HL-60/S4 treated with retinoic acid at 250 ng/mL for 4 days and 3 days (cell line): Measurements from ENCODE around the gene ALAS1.

Experiments used
- in situ Hi-C: fragments of 300-500 bp; cut with MboI; formaldehyde crosslinking; loops from 2 replicates; pipeline ENCODE4 v1.7.0; 2022; ENCODE audit warnings: low sequenced_read_pairs

The ALAS1 gene

GRCh38 chr3:52247409-52248164 is 49.6 kb downstream of the ALAS1 start:
- in situ Hi-C loops = loop anchor here (25.0 kb wide), 1 partner anchor 90 kb away; no protein-coding TSS in a partner anchor

DNA sequence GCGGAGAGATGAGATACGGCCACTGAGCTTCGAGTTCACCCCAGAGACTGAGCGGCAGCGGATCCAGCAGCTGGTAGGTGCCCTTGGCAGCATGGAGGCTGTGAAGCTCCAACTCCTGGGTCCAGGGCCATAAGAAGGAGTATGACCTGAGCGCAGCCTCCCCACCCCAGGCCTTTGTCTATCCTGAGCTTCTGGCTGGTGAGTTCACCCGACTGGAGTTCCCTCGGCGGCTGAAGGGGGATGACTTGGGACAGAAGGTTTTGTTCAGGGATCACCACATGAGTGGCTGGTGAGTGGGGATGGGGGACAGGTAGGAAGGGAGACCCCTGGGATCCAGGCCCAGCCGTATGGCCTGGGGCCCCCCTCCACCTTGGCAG is 50.2 kb downstream of the ALAS1 start:
- in situ Hi-C loops = loop anchor here (25.0 kb wide), 1 partner anchor 89 kb away; no protein-coding TSS in a partner anchor

GRCh38 chr3:52248816-52249547 is 51.0 kb downstream of the ALAS1 start:
- in situ Hi-C loops = loop anchor here (25.0 kb wide), 1 partner anchor 88 kb away; no protein-coding TSS in a partner anchor

- in situ Hi-C loops = loop anchor here (25.0 kb wide), 1 partner anchor 88 kb away; no protein-coding TSS in a partner anchor
These were observed 51.7 kb downstream of the ALAS1 start for GRCh38 chr3:52249683-52250082.

GRCh38 chr3:52250122-52250521 is 52.2 kb downstream of the ALAS1 start:
- in situ Hi-C loops = no loop called here

DNA sequence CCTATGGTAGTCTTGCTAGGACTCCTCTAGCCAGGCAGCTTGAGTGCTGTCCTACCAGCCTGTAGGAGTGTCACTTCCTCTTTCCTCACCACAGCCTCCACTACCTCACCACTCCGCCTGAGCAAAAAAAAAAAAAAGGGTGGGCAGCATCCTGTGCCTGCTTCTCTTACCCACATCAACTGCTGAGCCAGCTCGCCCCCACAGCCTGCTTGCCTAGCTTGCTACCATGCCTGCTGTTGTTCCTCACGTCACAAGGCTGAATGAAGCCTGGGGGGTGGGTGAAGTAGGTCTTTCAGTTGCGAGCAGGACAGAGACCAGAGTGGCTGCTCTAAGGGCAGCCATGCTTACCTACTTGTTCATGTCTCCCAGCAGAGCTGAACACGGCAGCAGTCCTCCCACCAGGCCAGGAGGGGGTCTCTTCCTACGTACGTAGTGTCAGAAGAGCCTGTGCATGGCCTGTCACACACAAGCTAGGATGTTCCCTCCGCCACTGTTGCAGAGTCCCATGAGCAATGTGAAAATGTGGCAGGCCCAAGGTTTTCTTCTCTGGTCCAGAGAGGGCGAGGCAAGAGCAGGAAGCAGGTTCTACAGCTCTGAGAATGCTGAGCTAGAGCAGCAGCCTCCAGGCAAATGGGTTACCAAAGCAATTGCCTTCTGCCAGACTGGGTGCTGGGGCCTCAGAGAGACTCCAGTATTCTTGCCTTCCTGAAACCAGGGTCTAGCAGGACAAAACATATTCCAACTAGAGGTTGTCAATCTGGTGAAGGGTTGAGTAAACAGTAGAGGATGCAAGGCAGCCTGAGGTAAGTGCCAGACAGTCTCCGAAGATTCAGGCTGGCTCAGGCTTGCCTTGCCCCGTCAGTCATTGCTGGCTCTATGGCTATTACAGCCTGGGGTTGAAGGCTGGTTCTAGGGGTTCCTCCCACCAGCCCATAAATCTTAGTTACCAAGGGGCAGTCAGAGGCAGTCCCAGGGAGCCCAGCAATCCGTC is 55.6 kb downstream of the ALAS1 start:
- in situ Hi-C loops = no loop called here

DNA sequence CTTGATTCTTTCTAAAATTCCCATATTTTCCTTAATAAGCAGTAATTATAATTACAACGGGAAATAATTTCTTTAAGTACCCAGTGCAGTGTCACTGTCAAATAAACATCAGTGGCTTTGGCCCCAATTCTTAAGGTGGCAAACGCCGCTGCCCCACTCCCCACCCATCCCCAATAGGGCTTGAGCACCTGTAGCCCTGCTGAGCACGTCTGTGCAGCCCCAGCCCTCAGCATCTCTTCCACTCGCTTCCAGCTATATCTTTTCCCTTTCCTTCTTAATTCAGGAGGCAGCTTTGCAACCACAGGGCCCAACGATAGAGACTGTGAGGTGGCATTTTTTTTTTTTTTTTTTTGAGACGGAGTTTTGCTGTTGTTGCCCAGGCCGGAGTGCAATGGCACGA is 56.6 kb downstream of the ALAS1 start:
- in situ Hi-C loops = no loop called here

DNA sequence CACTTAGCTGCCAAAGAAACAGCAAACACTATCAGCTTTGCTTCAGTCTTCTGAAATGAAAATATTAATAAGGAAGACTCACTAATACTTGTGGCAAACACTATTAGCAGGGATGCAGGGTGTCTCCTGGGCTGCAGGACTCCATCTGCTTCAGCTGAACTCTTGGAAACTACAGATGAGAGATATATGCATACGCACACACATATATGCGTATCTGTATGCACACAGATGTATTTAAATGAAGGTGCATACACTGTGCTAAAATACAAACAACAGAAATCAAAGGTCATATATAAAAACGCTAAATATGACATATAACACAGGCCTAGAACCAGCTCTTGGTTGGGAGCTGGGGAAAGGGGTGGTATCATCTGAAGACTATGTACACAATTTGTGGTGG is 58.2 kb downstream of the ALAS1 start:
- in situ Hi-C loops = no loop called here

DNA sequence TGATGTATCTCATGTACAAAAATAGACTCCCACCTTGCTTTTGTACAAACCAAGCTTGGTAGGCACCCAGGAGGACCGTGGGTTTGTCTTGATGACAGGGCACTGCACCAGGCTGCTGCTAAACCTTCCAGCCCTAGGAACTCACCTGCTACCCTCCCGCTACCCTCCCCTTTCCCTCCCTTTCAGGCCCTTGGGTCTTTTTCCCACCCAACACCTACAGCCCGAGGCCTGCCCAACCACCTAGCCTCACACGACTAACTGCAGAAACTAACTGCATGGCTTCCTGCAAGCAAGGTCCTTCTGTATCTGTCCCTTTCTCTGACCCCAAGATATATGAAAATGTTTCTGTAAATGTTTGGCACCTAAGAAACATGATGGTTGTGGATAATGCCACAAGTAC is 58.7 kb downstream of the ALAS1 start:
- in situ Hi-C loops = no loop called here

- in situ Hi-C loops = no loop called here
These were observed 60.0 kb downstream of the ALAS1 start for GRCh38 chr3:52257911-52258310.

GRCh38 chr3:52259035-52259434 is 61.1 kb downstream of the ALAS1 start:
- in situ Hi-C loops = no loop called here

- in situ Hi-C loops = no loop called here
These were observed 61.5 kb downstream of the ALAS1 start for GRCh38 chr3:52259448-52259847.

- in situ Hi-C loops = no loop called here
These were observed 64.5 kb downstream of the ALAS1 start for GRCh38 chr3:52262447-52262846.
